Spleen (tissue), 7 donors: ENCODE results near the gene SULF2.

Experiments used
- POLR2A ChIP-seq, 3 donors: fragments of 450-650 bp; IDR thresholded peaks; one replicate each; pipeline ENCODE4 v1.5.1; 2017; ENCODE audit warnings: antibody characterized with exemption in 3 of 3, mild to moderate bottlenecking in 1 of 3
- TF ChIP-seq, protein P1 (sequence below), 11 experiments: fragments of 200-600 bp in 7 of 11; fragments of 450-650 bp in 4 of 11; sonication (generic) in 4 of 11; IDR thresholded peaks in 8 of 11; conservative IDR thresholded peaks in 3 of 11; 1 replicate in 7 of 11; 2 replicates in 4 of 11; pipeline versions ENCODE4 v1.4.0 to v1.8.0; 2016 to 2021; ENCODE audit warnings: antibody characterized with exemption in 11 of 11, inconsistent platforms in 4 of 11, mild to moderate bottlenecking in 1 of 11
- donor health status: DM: no; HTN: no; CAD: no; lungs with moderate emphysema.
- donor health status: DM: no; HTN: no; CAD: no.
- donor health status: DM: no; HTN: no; CAD: no.

DNA sequence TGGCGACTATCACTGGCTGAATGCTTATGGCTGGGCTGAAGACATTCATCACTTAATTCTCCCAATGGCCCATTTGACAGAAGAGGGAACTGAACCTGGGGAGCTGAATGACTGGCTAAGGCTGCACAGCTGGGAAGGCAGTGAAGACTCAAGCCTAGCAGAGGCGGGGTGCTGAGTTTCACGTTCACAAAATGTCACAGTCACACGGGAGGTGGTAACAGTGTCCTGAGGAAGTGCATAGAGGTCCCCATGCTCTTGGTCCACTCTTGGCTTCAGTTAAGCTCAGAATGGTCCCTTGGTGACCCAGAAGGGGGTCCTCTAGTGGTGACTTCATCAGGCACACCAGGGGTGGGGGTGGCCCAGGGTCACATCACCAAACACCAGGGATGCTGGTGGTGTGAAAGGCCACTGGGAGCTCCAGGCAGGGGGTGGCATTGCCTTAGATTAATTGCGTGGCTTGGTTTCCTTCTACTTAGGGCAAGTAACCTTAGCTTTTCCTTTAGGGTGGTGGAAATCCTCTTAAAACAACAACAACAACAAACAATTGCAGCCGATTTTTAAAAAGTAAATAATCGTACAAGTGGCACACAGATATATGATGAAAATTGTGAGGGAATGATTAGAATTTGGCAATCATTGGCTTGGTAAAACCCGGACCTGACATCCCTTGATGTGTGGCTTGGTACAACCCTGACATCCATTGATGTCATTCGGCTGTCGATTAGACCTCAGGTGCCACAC, 45.0 kb downstream of the SULF2 start:
- no peak for TF ChIP-seq POLR2A (IDR thresholded peaks at IDR 0.05)
- TF ChIP-seq, protein P1, sequence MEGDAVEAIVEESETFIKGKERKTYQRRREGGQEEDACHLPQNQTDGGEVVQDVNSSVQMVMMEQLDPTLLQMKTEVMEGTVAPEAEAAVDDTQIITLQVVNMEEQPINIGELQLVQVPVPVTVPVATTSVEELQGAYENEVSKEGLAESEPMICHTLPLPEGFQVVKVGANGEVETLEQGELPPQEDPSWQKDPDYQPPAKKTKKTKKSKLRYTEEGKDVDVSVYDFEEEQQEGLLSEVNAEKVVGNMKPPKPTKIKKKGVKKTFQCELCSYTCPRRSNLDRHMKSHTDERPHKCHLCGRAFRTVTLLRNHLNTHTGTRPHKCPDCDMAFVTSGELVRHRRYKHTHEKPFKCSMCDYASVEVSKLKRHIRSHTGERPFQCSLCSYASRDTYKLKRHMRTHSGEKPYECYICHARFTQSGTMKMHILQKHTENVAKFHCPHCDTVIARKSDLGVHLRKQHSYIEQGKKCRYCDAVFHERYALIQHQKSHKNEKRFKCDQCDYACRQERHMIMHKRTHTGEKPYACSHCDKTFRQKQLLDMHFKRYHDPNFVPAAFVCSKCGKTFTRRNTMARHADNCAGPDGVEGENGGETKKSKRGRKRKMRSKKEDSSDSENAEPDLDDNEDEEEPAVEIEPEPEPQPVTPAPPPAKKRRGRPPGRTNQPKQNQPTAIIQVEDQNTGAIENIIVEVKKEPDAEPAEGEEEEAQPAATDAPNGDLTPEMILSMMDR (IDR thresholded peaks at IDR 0.05 in 8 of 11, conservative IDR thresholded peaks at IDR 0.05 in 3 of 11) = no peak
